ENCODE measurements around the gene MVK.

DNA sequence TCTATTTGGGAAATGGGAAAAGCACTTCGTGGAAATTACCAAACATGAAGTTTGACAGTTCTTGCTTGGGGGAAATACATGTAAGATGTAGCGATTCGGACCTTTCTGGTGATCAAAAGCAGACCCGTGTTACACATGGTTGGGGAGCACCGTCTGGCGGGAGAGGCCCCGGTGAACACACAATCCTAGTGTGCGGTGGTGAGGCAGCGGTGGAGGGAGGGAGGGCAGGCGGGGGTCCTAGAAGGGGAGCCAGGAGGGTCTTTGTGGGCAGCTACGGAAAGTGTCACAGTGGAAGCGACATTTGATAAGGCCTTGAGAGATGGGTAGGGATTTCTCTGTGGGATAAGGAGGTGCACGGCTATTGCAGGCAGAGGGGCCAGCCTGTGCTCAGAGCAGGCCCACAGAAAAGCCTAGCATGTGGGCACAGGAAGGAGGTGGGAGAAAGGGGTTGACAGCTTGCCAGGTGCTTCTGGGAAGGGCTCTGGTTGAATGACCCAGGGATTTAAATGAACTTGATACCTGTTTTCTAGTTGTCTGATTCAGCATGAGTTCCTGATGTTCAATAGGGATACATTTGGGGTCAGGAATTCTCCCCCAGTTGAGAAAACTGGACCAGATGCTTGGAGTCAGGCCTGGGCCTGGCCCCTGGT lies 7.2 kb downstream of the MVK start:
- TF ChIP-seq, protein P1, sequence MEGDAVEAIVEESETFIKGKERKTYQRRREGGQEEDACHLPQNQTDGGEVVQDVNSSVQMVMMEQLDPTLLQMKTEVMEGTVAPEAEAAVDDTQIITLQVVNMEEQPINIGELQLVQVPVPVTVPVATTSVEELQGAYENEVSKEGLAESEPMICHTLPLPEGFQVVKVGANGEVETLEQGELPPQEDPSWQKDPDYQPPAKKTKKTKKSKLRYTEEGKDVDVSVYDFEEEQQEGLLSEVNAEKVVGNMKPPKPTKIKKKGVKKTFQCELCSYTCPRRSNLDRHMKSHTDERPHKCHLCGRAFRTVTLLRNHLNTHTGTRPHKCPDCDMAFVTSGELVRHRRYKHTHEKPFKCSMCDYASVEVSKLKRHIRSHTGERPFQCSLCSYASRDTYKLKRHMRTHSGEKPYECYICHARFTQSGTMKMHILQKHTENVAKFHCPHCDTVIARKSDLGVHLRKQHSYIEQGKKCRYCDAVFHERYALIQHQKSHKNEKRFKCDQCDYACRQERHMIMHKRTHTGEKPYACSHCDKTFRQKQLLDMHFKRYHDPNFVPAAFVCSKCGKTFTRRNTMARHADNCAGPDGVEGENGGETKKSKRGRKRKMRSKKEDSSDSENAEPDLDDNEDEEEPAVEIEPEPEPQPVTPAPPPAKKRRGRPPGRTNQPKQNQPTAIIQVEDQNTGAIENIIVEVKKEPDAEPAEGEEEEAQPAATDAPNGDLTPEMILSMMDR (IDR thresholded peaks at IDR 0.05), result no peak
- TF ChIP-seq POLR2AphosphoS5 (IDR thresholded peaks at IDR 0.05), result no peak

All from esophagus muscularis mucosa (tissue), 3 donors.